Adrenal gland (tissue), 5 donors: ENCODE measurements around the gene MAP2K4.

ENCODE experiments used
- POLR2A ChIP-seq, 2 donors: fragments of 450-650 bp; IDR thresholded peaks; one replicate each; pipeline ENCODE4 v1.6.1; 2017; ENCODE audit warnings: antibody characterized with exemption in 2 of 2, mild to moderate bottlenecking in 2 of 2, moderate library complexity in 1 of 2
- TF ChIP-seq, protein P1 (sequence below), 6 experiments: fragments of 450-650 bp in 4 of 6; fragments of 200-600 bp in 2 of 6; sonication (generic) in 1 of 6; IDR thresholded peaks; 1 replicate in 5 of 6; 2 replicates in 1 of 6; pipeline versions ENCODE4 v1.5.1 to v1.8.0; 2016 to 2021; ENCODE audit warnings: antibody characterized with exemption in 6 of 6, mild to moderate bottlenecking in 2 of 6, moderate library complexity in 1 of 6
- donor health status: DM: no; HTN: no; CAD: no.

DNA sequence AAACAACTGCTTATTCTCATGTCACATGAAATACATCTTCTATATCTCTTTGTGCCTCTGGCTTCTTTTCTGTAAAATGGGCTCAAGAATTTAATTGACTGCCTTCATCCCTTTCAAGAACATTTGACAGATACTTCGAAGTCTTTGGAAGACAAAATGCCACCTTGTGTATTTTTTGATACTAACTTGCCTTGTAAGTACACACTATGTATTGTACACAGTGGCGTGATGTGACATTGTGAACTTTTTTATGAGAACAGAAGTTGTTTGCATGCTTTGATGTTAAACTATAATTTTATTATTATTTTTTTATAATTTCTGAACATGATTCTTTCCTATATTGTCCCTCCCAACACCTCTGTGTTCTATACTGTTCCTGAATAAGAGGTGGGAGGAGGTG, 73.7 kb downstream of the MAP2K4 start:
- TF ChIP-seq, protein P1, sequence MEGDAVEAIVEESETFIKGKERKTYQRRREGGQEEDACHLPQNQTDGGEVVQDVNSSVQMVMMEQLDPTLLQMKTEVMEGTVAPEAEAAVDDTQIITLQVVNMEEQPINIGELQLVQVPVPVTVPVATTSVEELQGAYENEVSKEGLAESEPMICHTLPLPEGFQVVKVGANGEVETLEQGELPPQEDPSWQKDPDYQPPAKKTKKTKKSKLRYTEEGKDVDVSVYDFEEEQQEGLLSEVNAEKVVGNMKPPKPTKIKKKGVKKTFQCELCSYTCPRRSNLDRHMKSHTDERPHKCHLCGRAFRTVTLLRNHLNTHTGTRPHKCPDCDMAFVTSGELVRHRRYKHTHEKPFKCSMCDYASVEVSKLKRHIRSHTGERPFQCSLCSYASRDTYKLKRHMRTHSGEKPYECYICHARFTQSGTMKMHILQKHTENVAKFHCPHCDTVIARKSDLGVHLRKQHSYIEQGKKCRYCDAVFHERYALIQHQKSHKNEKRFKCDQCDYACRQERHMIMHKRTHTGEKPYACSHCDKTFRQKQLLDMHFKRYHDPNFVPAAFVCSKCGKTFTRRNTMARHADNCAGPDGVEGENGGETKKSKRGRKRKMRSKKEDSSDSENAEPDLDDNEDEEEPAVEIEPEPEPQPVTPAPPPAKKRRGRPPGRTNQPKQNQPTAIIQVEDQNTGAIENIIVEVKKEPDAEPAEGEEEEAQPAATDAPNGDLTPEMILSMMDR (IDR thresholded peaks at IDR 0.05), result no peak
- no peak for TF ChIP-seq POLR2A (IDR thresholded peaks at IDR 0.05)
